Body of pancreas (tissue), 4 donors: ENCODE results near the gene SPATS2. TPM values are rescaled to one million over a fixed set of nuclear protein-coding genes. Genes with fewer than 3 reads are reported as not detected.
"Not testable (repeated sequence)": the region's sequence is repeated elsewhere in the genome, so short reads cannot be mapped to it uniquely, and the experiment has no call there.

Source experiments
- ATAC-seq: fragments of 150-250 bp; one replicate; pipeline ENCODE4 v1.9.1; 2016
- DNase-seq, 4 donors: peaks; one replicate each; pipeline ENCODE4 v3.0.0-alpha.2; 2019
- H3K27ac ChIP-seq, 4 donors: fragments of 200-600 bp; sonication (generic); 1 replicate in 3 of 4; 2 replicates in 1 of 4; pipeline versions ENCODE4 v1.5.1 to v1.6.1; 2016 to 2019; ENCODE audit warnings: mild to moderate bottlenecking in 1 of 4, mixed read lengths in 1 of 4, moderate library complexity in 1 of 4
- H3K27me3 ChIP-seq, 2 donors: fragments of 200-600 bp; sonication (generic); one replicate each; pipeline ENCODE4 v1.6.0; 2016; ENCODE audit warnings: mild to moderate bottlenecking in 1 of 2
- H3K36me3 ChIP-seq, 2 donors: fragments of 200-600 bp; sonication (generic); replicated peaks in 1 of 2; 2 replicates each; pipeline ENCODE4 v1.5.1; 2016; ENCODE audit warnings: low read depth in 2 of 2; ENCODE audit not compliant: insufficient read depth in 1 of 2
- H3K4me1 ChIP-seq: fragments of 200-600 bp; sonication (generic); one replicate; pipeline ENCODE4 v1.6.0; 2016
- H3K4me3 ChIP-seq, 2 donors: fragments of 200-600 bp; sonication (generic); 1 replicate in 1 of 2; 2 replicates in 1 of 2; pipeline ENCODE4 v1.5.1; 2016 to 2019
- H3K9me3 ChIP-seq, 3 donors: fragments of 200-600 bp; sonication (generic); 1 replicate in 2 of 3; 2 replicates in 1 of 3; pipeline ENCODE4 v1.5.1; 2016
- POLR2A ChIP-seq, 3 donors: fragments of 450-650 bp; IDR thresholded peaks; one replicate each; pipeline ENCODE4 v1.6.1; 2016; ENCODE audit warnings: antibody characterized with exemption in 3 of 3, mild to moderate bottlenecking in 2 of 3
- WGBS, 2 donors: methylation state at CpG; one replicate each; pipeline ENCODE4 v1.1.5; 2017; 5-methylcytosine and 5-hydroxymethylcytosine counted together
- intact Hi-C: fragments of 100-400 bp; cut with DNase I; formaldehyde crosslinking; loops from one replicate; pipeline ENCODE4 v1.15.1; 2023
- total RNA-seq, 2 donors: library from RNA; depleted of rRNA; stranded (reverse); fragments of >200 nt; gene quantifications; one replicate each; pipeline ENCODE4 v1.1.0, GENCODE V29; 2016
- TF ChIP-seq, protein P1 (sequence below), 7 experiments: fragments of 450-650 bp in 4 of 7; fragments of 200-600 bp in 3 of 7; sonication (generic) in 3 of 7; IDR thresholded peaks; one replicate each; pipeline ENCODE4 v1.5.1; 2016 to 2019; ENCODE audit warnings: antibody characterized with exemption in 7 of 7

Gene SPATS2
- total RNA-seq, 2 donors from 2014 or later: 10.9 to 17.5 TPM

DNA sequence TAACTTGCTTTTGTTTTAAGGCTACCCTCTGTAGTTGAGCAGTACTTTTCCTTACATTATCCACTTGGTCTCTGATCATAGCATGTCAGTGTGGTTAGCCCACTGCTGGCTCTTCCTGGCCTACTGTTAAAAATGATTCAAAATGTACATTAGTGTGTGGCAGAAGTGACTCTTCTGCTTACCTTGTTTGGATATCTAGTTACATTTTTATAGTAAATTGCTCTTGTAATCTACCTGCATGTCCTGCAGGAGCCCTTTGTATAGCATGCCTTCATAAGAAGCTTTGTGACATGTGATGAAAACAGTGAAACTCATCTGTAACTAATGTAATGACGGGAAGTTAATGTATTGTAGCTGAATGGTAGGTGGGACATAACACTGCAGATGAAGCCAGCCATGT, 8.1 kb downstream of the SPATS2 start:
- 82 to 88% methylated on average over 1 of the region's 1 CpG for WGBS, 2 donors
- intact Hi-C loops: no loop called here
- no peak for TF ChIP-seq POLR2A (IDR thresholded peaks at IDR 0.05)
- TF ChIP-seq, protein P1, sequence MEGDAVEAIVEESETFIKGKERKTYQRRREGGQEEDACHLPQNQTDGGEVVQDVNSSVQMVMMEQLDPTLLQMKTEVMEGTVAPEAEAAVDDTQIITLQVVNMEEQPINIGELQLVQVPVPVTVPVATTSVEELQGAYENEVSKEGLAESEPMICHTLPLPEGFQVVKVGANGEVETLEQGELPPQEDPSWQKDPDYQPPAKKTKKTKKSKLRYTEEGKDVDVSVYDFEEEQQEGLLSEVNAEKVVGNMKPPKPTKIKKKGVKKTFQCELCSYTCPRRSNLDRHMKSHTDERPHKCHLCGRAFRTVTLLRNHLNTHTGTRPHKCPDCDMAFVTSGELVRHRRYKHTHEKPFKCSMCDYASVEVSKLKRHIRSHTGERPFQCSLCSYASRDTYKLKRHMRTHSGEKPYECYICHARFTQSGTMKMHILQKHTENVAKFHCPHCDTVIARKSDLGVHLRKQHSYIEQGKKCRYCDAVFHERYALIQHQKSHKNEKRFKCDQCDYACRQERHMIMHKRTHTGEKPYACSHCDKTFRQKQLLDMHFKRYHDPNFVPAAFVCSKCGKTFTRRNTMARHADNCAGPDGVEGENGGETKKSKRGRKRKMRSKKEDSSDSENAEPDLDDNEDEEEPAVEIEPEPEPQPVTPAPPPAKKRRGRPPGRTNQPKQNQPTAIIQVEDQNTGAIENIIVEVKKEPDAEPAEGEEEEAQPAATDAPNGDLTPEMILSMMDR (IDR thresholded peaks at IDR 0.05): no peak
- Histone ChIP-seq H3K4me3 (no peak overlapping the region), H3K36me3 (no peaks in the 10 kb centered on the region), H3K27ac (no peak overlapping the region), H3K27me3 (no peaks in the 10 kb centered on the region), H3K9me3 (no peaks in the 10 kb centered on the region), H3K4me1 (peaks cover 7% of the 10 kb centered on the region)
- DNase-seq (no peak), ATAC-seq (no peak)

DNA sequence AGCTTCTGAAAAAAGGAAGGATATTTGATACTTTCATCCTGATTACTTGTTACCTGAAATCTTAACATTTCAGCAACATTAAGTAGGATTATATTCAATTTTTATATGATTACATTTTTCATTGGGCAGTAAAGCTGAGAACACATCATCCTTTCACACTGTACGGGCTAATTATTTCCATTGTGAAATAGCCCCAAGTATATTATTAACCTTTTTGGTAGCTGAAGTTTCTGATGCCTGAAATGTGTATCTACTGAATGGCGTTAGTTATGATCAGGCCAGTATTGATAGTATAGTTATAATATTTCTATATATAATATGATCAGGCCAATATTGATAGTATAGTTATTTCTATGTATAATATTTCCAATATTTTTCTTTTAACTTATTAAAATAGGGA, 10.1 kb downstream of the SPATS2 start:
- no peak overlapping the region for H3K27ac ChIP-seq
- intact Hi-C loops: no loop called here
- H3K36me3 ChIP-seq: no peaks in the 10 kb centered on the region
- H3K27me3 ChIP-seq: no peaks in the 10 kb centered on the region
- H3K9me3 ChIP-seq: no peaks in the 10 kb centered on the region
- DNase-seq (no peak), ATAC-seq (no peak)
- WGBS, 2 donors: 37 to 39% methylated on average over 2 of the region's 2 CpGs
- H3K4me1 ChIP-seq: peaks cover 7% of the 10 kb centered on the region
- no peak for TF ChIP-seq POLR2A (IDR thresholded peaks at IDR 0.05)
- TF ChIP-seq, protein P1 (IDR thresholded peaks at IDR 0.05): no peak
- H3K4me3 ChIP-seq: no peak overlapping the region

DNA sequence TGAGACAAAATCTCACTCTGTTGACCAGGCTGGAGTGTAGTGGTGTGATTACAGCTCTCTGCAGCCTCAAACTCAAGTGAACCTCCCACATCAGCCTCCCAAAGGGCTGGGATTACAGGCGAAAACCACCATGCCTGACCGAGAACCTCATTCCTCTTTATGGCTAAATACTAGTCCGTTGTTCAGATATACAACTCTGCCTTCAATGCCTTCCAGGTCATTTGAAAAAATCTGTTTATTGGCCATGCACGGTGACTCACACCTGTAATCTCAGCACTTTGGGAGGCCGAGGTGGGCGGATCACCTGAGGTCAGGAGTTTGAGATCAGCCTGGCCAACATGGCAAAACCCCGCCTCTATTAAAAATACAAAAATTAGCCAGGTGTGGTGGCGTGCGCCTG, 12.9 kb downstream of the SPATS2 start:
- H3K36me3 ChIP-seq, DNase-seq, H3K27me3 ChIP-seq, H3K9me3 ChIP-seq, H3K27ac ChIP-seq, H3K4me1 ChIP-seq, ATAC-seq, intact Hi-C loops, H3K4me3 ChIP-seq: not testable (repeated sequence)
- WGBS, 2 donors: 91 to 93% methylated on average over 8 to 9 of the region's 9 CpGs

DNA sequence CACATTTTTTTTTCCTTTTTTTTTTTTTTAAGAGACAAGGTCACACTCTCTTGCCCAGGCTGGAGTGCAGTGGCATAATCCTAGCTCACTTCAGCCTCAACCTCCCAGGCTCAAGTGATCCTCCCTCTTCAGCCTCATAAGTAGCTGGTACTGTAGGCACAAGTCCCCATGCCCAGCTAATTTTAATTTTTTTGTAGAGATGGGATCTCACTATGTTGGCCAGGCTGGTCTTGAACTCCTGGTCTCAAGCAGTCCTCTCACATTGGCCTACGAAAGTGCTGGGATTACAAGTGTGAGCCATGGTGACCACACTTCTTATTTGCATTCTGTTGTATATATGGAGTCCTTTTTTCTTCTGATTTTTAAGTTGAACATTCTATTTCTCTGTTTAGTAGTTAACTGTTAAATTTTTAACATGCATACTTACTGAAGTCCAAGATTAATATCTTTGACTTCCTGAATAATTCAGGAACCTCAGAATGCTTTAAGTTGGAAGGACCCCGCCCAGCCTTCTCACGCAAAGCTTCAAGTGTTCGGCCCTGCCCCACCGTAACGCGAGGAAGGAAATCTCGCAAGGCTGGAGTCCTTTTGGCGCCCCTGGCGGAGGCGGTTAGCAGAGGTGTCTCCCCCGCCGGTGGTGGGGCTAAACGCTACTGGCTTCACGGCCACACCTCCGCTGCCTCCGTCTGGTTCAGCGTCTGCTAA, 21.6 kb downstream of the SPATS2 start:
- no peak overlapping the region for H3K27ac ChIP-seq
- DNase-seq: peak in 2 of 4 donors; percentile 5 to 19
- WGBS, 2 donors: 89 to 92% methylated on average over 17 to 18 of the region's 18 CpGs

DNA sequence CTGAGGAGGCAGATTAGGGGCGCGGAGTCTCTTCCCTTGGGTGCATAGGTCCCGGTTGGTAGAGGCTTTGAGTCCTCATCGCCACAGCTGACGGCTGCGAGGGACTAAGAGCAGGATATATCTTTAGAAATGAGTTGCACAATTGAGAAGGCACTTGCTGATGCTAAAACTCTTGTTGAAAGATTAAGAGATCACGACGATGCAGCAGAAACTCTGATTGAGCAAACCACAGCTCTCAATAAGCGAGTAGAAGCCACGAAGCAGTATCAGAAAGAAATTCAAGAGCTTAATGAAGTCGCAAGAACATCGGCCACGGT, 22.1 kb downstream of the SPATS2 start:
- no peak overlapping the region for H3K27ac ChIP-seq
- intact Hi-C loops: no loop called here
- H3K27me3 ChIP-seq: no peaks in the 10 kb centered on the region
- H3K36me3 ChIP-seq: no peaks in the 10 kb centered on the region
- no peak for ATAC-seq
- H3K4me1 ChIP-seq: no peaks in the 10 kb centered on the region
- TF ChIP-seq POLR2A (IDR thresholded peaks at IDR 0.05): no peak
- TF ChIP-seq, protein P1 (IDR thresholded peaks at IDR 0.05): no peak
- H3K9me3 ChIP-seq: no peaks in the 10 kb centered on the region
- no peak for DNase-seq
- 85 to 91% methylated on average over 12 to 13 of the region's 13 CpGs for WGBS, 2 donors
- H3K4me3 ChIP-seq: no peak overlapping the region

More for the DNA sequence above, 21.6 kb downstream of the SPATS2 start:
- intact Hi-C loops: no loop called here
- Histone ChIP-seq H3K27me3 (no peaks in the 10 kb centered on the region), H3K9me3 (no peaks in the 10 kb centered on the region), H3K36me3 (no peaks in the 10 kb centered on the region), H3K4me1 (no peaks in the 10 kb centered on the region), H3K4me3 (no peak overlapping the region)
- ATAC-seq: no peak
- TF ChIP-seq, protein P1 (IDR thresholded peaks at IDR 0.05): no peak
- no peak for TF ChIP-seq POLR2A (IDR thresholded peaks at IDR 0.05)
